Measurements from ENCODE around the gene ABCF1. TPM values are rescaled to one million over a fixed set of nuclear protein-coding genes. Genes with fewer than 3 reads are reported as not detected.

ABCF1 gene
- total RNA-seq, 2 experiments from 2014 or later = 67.5 to 70.4 TPM

- no peaks in the 10 kb centered on the region for H3K27me3 Mint-ChIP-seq
- POLR2A ChIA-PET = no interaction called here
- H3K4me1 Mint-ChIP-seq = peaks cover 19% of the 10 kb centered on the region
- ATAC-seq (ENCODE audit: low read depth) (no peak), DNase-seq (no peak)
- no peaks in the 10 kb centered on the region for H3K9me3 Mint-ChIP-seq
- H3K36me3 Mint-ChIP-seq = peaks cover 25% of the 10 kb centered on the region
- no peak overlapping the region for H3K27ac Mint-ChIP-seq
- H3K4me3 Mint-ChIP-seq = no peak overlapping the region
Measured at GRCh38 chr6:30547454-30547853, 23.8 kb upstream of the ABCF1 start.

- Mint-ChIP-seq H3K4me1 (peaks cover 11% of the 10 kb centered on the region), H3K36me3 (peaks cover 31% of the 10 kb centered on the region), H3K27me3 (no peaks in the 10 kb centered on the region), H3K9me3 (no peaks in the 10 kb centered on the region), H3K27ac (no peak overlapping the region), H3K4me3 (no peak overlapping the region)
- POLR2A ChIA-PET = interaction anchor here (0.7 kb wide), 1 partner anchor 58 kb away, joined by 4 read pairs; no protein-coding TSS in a partner anchor
- ATAC-seq (ENCODE audit: low read depth) = no peak
- DNase-seq = no peak
Measured at GRCh38 chr6:30548375-30548774, 22.9 kb upstream of the ABCF1 start.

DNA sequence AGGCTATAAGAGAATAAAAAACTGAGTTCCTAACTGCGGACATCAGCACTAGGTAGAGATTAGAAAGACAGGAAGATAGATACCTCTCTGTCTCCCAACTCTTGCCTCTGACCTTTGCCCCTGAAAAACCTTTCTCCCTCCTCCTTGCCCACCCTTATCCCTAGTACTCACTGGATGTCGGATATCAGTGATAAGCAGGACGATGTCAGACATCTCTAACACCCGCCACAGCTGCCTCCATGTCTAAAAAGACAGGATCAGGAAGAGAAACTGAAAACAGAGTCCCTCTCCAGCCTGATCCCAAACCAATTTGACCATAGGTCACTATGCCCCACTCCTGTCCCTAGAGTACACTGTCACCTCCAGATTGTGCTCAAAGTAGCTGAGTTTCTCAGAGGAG is 16.8 kb upstream of the ABCF1 start:
- ATAC-seq (ENCODE audit: low read depth) = no peak
- peaks cover 26% of the 10 kb centered on the region for H3K36me3 Mint-ChIP-seq

GRCh38 chr6:30554962-30555815 is 16.1 kb upstream of the ABCF1 start:
- H3K4me1 Mint-ChIP-seq = peaks cover 26% of the 10 kb centered on the region
- ATAC-seq (ENCODE audit: low read depth) (no peak), DNase-seq (no peak)
- peak overlapping the region; percentile 95 for H3K4me3 Mint-ChIP-seq
- no peaks in the 10 kb centered on the region for H3K27me3 Mint-ChIP-seq
- H3K9me3 Mint-ChIP-seq = no peaks in the 10 kb centered on the region
- peaks cover 23% of the 10 kb centered on the region for H3K36me3 Mint-ChIP-seq
- H3K27ac Mint-ChIP-seq = peak overlapping the region; percentile 100
- POLR2A ChIA-PET = interaction anchor here (0.5 to 3.4 kb wide), 7 partner anchors 10 to 291 kb away, joined by 3 to 10 read pairs (median 4); partner anchors contain the start of genes ABCF1 and DHX16

More for the DNA sequence above, 16.8 kb upstream of the ABCF1 start:
- Mint-ChIP-seq H3K4me3 (peak overlapping the region; percentile 47), H3K27me3 (no peaks in the 10 kb centered on the region), H3K27ac (peak overlapping the region; percentile 18), H3K9me3 (no peaks in the 10 kb centered on the region), H3K4me1 (peaks cover 20% of the 10 kb centered on the region)
- DNase-seq = no peak
- POLR2A ChIA-PET = interaction anchor here (0.6 to 3.4 kb wide), 6 partner anchors 10 to 292 kb away, joined by 3 to 10 read pairs (median 4); no protein-coding TSS in a partner anchor

DNA sequence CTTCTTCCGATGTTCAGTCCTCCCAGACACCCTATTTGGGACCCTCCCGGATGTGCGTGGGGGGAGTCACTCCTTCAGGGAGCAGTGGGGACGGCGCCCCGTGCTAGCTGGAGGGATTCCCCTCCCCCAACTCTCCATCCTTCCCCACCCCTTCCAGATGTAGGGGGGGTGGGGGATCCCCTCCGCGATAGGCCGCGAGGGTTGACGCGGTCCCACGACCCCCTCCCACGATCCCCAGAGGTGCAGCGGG is 15.5 kb upstream of the ABCF1 start:
- Mint-ChIP-seq H3K27me3 (no peaks in the 10 kb centered on the region), H3K27ac (peak overlapping the region; percentile 100), H3K9me3 (no peaks in the 10 kb centered on the region), H3K4me1 (peaks cover 27% of the 10 kb centered on the region), H3K36me3 (peaks cover 19% of the 10 kb centered on the region), H3K4me3 (peak overlapping the region; percentile 95)
- ATAC-seq (ENCODE audit: low read depth) (peak; percentile 0), DNase-seq (no peak)
- POLR2A ChIA-PET = interaction anchor here (0.9 to 3.4 kb wide), 4 partner anchors 11 to 117 kb away, joined by 3 to 10 read pairs (median 5); partner anchors contain the start of genes ABCF1 and DHX16

GRCh38 chr6:30556066-30556905 is 15.0 kb upstream of the ABCF1 start, which contains the start of gene GNL1:
Gene GNL1, minus strand, starts transcription at chr6:30556489. Its CDS starts 286 bp downstream, at chr6:30556203.
- peaks cover 27% of the 10 kb centered on the region for H3K4me1 Mint-ChIP-seq
- peak within 1 kb of the TSS; percentile 100 for H3K27ac Mint-ChIP-seq
- no peaks in the 10 kb centered on the region for H3K27me3 Mint-ChIP-seq
- ATAC-seq (ENCODE audit: low read depth) = peak; percentile 90
- no peaks in the 10 kb centered on the region for H3K9me3 Mint-ChIP-seq
- DNase-seq = peak; percentile 98
- peaks cover 15% of the 10 kb centered on the region for H3K36me3 Mint-ChIP-seq
- POLR2A ChIA-PET = interaction anchor here (0.6 to 3.4 kb wide), 11 partner anchors 10 to 342 kb away, joined by 3 to 24 read pairs (median 6); partner anchors contain the start of genes ABCF1, DHX16, MRPS18B and PPP1R10
- peak within 1 kb of the TSS; percentile 95 for H3K4me3 Mint-ChIP-seq

DNA sequence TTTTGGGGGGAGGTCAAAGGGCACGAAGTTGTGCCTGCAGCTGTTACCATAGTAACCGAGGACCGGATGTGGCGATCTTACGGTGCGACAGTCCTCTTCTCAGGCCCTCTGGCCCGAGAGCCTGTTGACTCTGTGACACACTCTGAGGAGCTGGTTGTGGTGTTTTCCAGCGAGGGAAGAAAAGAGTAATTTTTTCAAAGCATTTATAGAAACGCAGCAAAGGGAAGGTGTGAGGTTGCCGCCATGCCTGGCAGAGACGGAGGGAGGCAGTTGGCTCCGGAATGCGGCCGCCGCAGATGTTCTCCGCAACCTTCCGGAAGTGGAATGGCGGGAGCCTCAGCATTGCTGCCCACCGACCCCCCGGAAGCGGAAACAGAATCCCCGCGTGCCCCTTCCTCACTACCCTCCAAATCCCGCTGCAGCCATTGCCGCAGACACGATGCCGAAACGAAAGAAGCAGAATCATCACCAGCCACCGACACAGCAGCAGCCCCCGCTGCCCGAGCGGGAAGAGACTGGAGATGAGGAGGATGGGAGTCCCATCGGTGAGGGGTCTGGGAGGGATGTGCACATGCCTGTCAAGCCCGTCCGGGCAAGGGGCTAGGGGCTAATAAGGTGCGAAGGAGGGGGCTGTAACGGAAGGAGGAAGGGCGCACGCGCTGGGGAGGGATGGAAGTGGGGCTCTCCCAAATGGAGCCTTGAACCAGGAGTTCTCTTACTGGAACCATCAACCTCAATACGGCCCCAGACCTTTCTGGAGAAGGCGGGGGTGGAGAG is 14.1 kb upstream of the ABCF1 start, which contains the start of gene PRR3:
Gene PRR3, plus strand, starts transcription at position 390 of the 777 bp plus-strand sequence. Its CDS starts 50 bp downstream, at position 440.
- peaks cover 27% of the 10 kb centered on the region for H3K4me1 Mint-ChIP-seq
- H3K4me3 Mint-ChIP-seq = peak within 1 kb of the TSS; percentile 95
- peak within 1 kb of the TSS; percentile 100 for H3K27ac Mint-ChIP-seq
- H3K36me3 Mint-ChIP-seq = peaks cover 15% of the 10 kb centered on the region
- H3K9me3 Mint-ChIP-seq = no peaks in the 10 kb centered on the region
- peak; percentile 69 for ATAC-seq (ENCODE audit: low read depth)
- H3K27me3 Mint-ChIP-seq = no peaks in the 10 kb centered on the region
- POLR2A ChIA-PET = interaction anchor here (0.6 to 3.4 kb wide), 18 partner anchors 10 to 343 kb away, joined by 3 to 24 read pairs (median 4); partner anchors contain the start of genes ABCF1, DDR1, MRPS18B and PPP1R10
- DNase-seq = peak; percentile 84

DNA sequence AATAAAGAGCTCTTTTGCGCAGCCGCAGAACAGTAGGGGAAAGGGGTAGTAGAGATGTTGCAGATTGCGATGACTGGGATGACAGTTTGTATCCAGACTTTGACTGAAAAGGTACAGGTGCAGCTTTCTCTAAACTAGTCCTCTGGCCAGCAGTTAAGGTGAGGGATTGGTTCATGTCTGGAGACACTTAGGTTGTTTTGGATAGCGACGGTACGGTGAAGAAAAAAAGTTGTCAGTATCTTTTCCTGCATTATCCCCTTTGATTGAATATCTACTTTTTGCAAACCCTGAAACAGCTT is 13.6 kb upstream of the ABCF1 start:
- no peak for ATAC-seq (ENCODE audit: low read depth)
- H3K36me3 Mint-ChIP-seq = peaks cover 18% of the 10 kb centered on the region
- H3K4me1 Mint-ChIP-seq = peaks cover 27% of the 10 kb centered on the region

GRCh38 chr6:30560930-30561329 is 10.3 kb upstream of the ABCF1 start:
- no peak for ATAC-seq (ENCODE audit: low read depth)
- Mint-ChIP-seq H3K9me3 (no peaks in the 10 kb centered on the region), H3K27ac (no peak overlapping the region), H3K27me3 (no peaks in the 10 kb centered on the region), H3K4me3 (no peak overlapping the region), H3K4me1 (peaks cover 17% of the 10 kb centered on the region), H3K36me3 (peaks cover 14% of the 10 kb centered on the region)
- POLR2A ChIA-PET = no interaction called here
- DNase-seq = no peak

More for the DNA sequence above, 13.6 kb upstream of the ABCF1 start:
- Mint-ChIP-seq H3K4me3 (peak overlapping the region; percentile 95), H3K9me3 (no peaks in the 10 kb centered on the region), H3K27ac (peak overlapping the region; percentile 100), H3K27me3 (no peaks in the 10 kb centered on the region)
- POLR2A ChIA-PET = interaction anchor here (0.6 to 2.1 kb wide), 13 partner anchors 9 to 327 kb away, joined by 3 to 24 read pairs (median 3); partner anchors contain the start of genes ABCF1 and DDR1
- DNase-seq = no peak

DNA sequence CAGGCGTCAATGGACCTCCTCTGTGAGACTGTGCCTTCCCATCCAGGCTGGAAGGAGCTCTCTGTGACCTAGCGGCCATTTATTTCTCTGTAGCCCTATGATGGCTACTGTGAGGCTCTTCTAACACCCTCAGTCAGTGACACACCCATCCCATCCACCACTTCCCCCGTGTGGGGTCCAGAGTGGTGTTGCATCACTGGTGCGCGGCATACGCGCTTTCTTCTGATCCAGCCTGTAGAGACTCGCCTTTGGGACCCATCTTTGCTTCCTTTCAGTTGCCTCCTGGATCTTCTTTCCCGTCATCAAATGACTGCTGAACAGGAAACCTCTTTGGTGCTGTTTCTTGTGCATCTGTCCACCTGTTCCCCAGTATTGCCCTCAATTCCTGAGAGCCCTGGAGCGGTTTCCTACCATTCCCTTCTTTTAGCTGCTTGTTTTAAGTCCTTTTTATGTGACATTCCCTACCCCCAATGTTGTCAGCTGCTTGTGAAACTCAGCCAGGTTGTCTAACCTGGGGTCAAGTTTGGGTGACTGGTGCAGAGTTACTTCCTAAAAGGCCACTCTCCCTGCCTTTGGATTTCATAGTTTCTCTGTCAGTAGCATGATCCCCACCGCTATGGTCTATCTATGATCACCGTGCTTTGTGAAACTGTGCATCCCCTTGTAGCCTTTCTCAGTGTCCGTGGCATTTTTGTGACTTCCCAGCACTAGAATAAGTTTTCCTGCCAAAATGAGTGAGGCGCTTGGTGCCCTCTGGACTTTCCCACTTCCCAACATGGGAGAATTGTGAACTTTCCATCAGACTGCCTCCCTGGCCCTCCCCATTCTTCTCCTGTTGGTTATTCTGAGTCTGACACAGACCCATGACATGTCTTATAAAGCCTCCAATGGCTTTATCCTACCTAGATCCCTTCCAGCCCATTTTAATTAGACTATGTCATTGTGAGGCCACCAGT is 8.5 kb upstream of the ABCF1 start:
- H3K27me3 Mint-ChIP-seq = no peaks in the 10 kb centered on the region
- H3K4me1 Mint-ChIP-seq = peaks cover 14% of the 10 kb centered on the region
- H3K36me3 Mint-ChIP-seq = peaks cover 11% of the 10 kb centered on the region
- POLR2A ChIA-PET = interaction anchor here (0.6 kb wide), 1 partner anchor 90 kb away, joined by 3 read pairs; no protein-coding TSS in a partner anchor
- DNase-seq (no peak), ATAC-seq (ENCODE audit: low read depth) (no peak)
- H3K27ac Mint-ChIP-seq = no peak overlapping the region
- H3K9me3 Mint-ChIP-seq = no peaks in the 10 kb centered on the region
- no peak overlapping the region for H3K4me3 Mint-ChIP-seq

DNA sequence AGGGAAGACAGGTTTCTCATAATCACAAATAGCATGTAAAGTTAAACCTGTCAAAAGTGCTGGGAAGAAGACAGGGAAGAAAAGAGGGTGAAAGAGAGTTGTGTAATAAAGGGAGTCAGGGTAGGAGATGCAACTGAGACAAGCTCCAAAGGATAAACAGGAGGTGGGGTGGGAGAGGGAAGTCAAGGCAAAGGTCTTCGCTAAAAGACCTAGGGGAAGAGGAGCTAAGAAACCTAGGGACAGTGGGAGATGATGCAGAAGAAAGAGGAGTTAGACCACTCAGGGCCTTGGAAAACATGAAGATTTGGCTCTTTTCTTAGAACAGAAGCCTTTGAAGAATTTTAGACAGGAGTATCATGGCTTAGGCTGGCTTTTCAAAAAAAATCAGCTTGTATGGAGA is 7.1 kb upstream of the ABCF1 start:
- DNase-seq = no peak
- H3K36me3 Mint-ChIP-seq = peaks cover 11% of the 10 kb centered on the region
- POLR2A ChIA-PET = interaction anchor here (1.4 kb wide), 1 partner anchor 49 kb away, joined by 3 read pairs; no protein-coding TSS in a partner anchor
- no peak overlapping the region for H3K4me3 Mint-ChIP-seq
- no peaks in the 10 kb centered on the region for H3K9me3 Mint-ChIP-seq
- H3K4me1 Mint-ChIP-seq = peaks cover 9% of the 10 kb centered on the region
- H3K27me3 Mint-ChIP-seq = no peaks in the 10 kb centered on the region
- peak overlapping the region; percentile 4 for H3K27ac Mint-ChIP-seq
- ATAC-seq (ENCODE audit: low read depth) = no peak

All from activated naive CD8-positive, alpha-beta T cell treated with anti-CD3 and anti-CD28 coated beads, Interleukin-2, amount 10 ng/mL, durations not matched to agents 7 days and 5 days (primary cell).